HepG2 (cell line): Measurements from ENCODE around the gene SLC50A1. TPM values are rescaled to one million over a fixed set of nuclear protein-coding genes. Genes with fewer than 3 reads are reported as not detected.
A peak's percentile ranks its signal among the peaks of the same experiment; 100 is the strongest.

Source experiments
- ATM ChIP-seq: fragments of 450-650 bp; IDR thresholded peaks from 2 replicates; pipeline ENCODE4 v1.7.1; 2017; ENCODE audit warnings: mild to moderate bottlenecking, borderline replicate concordance
- BHLHE40 ChIP-seq: IDR thresholded peaks from 2 replicates; pipeline ENCODE4 v1.6.1; 2011; ENCODE audit warnings: low read length, improper control_type of control experiment
- HHEX ChIP-seq: IDR thresholded peaks from 2 replicates; pipeline ENCODE4 v1.6.1; 2016; ENCODE audit warnings: control low read depth
- IRF2 ChIP-seq: IDR thresholded peaks from 2 replicates; pipeline ENCODE4 v1.6.1; 2018; ENCODE audit warnings: missing genetic modification reagents, missing compliant biosample characterization
- JDP2 ChIP-seq: sonication (generic); formaldehyde crosslinking; IDR thresholded peaks from 2 replicates; pipeline ENCODE4 v1.8.1; 2022; ENCODE audit warnings: missing genetic modification reagents, borderline replicate concordance
- MTA3 ChIP-seq: sonication (generic); formaldehyde crosslinking; IDR thresholded peaks from 2 replicates; pipeline ENCODE4 v1.4.0; 2020; ENCODE audit warnings: missing genetic modification reagents
- NKX3-1 ChIP-seq: sonication (generic); formaldehyde crosslinking; IDR thresholded peaks from 2 replicates; pipeline ENCODE4 v1.5.0; 2020; ENCODE audit warnings: missing genetic modification reagents
- NONO ChIP-seq, 2 experiments: fragments of 450-650 bp in 1 of 2; sonication (generic) in 1 of 2; formaldehyde crosslinking in 1 of 2; IDR thresholded peaks in 1 of 2; conservative IDR thresholded peaks in 1 of 2; 2 replicates each; pipeline versions ENCODE4 v1.6.1 to v1.8.0; 2017 to 2022; ENCODE audit warnings: mild to moderate bottlenecking in 1 of 2, missing genetic modification reagents in 1 of 2, moderate library complexity in 1 of 2
- PITX1 ChIP-seq: sonication (generic); formaldehyde crosslinking; IDR thresholded peaks from 2 replicates; pipeline ENCODE4 v1.5.1; 2020; ENCODE audit warnings: mild to moderate bottlenecking, missing genetic modification reagents
- RFXAP ChIP-seq: sonication (generic); formaldehyde crosslinking; IDR thresholded peaks from 2 replicates; pipeline ENCODE4 v1.4.0; 2020; ENCODE audit warnings: missing genetic modification reagents, borderline replicate concordance
- SAP130 ChIP-seq: IDR thresholded peaks from 2 replicates; pipeline ENCODE4 v1.6.1; 2016; ENCODE audit warnings: low read depth
- SOX13 ChIP-seq, 3 experiments: fragments of 450-650 bp in 1 of 3; sonication (generic) in 1 of 3; formaldehyde crosslinking in 1 of 3; IDR thresholded peaks in 2 of 3; conservative IDR thresholded peaks in 1 of 3; 2 replicates each; pipeline versions ENCODE4 v1.5.0 to v1.6.1; 2016 to 2020; ENCODE audit warnings: antibody characterized with exemption in 1 of 3, mild to moderate bottlenecking in 1 of 3, missing compliant biosample characterization in 1 of 3, missing genetic modification reagents in 1 of 3, moderate library complexity in 1 of 3
- ZBTB8A ChIP-seq: sonication (generic); formaldehyde crosslinking; IDR thresholded peaks from 2 replicates; pipeline ENCODE4 v1.4.0; 2020; ENCODE audit warnings: mild to moderate bottlenecking, low read depth, missing genetic modification reagents, borderline replicate concordance
- ZFY ChIP-seq: sonication (generic); formaldehyde crosslinking; IDR thresholded peaks from 2 replicates; pipeline ENCODE4 v1.4.0; 2020; ENCODE audit warnings: missing genetic modification reagents
- ZNF20 ChIP-seq: sonication (generic); formaldehyde crosslinking; IDR thresholded peaks from 2 replicates; pipeline ENCODE4 v1.4.0; 2020; ENCODE audit warnings: mild to moderate bottlenecking, moderate library complexity, missing genetic modification reagents
- ZSCAN9 ChIP-seq: IDR thresholded peaks from 2 replicates; pipeline ENCODE4 v1.6.1; 2016; ENCODE audit warnings: borderline replicate concordance
- polyA plus RNA-seq, 8 experiments: library from polyadenylated mRNA; depleted of rRNA in 3 of 8; stranded (reverse) in 7 of 8; unstranded in 1 of 8; fragments of >200 nt; fragmentation: Illumina TruSeq in 4 of 8; extraction: Trizol in 4 of 8; gene quantifications; 2 replicates each; pipeline versions ENCODE4 v1.2.1 to v1.2.3, GENCODE V29; 2011 to 2016; ENCODE audit warnings: low read depth in 4 of 8, missing spikeins in 1 of 8, mixed read lengths in 1 of 8; ENCODE audit not compliant: insufficient read depth in 1 of 8
- total RNA-seq, 5 experiments: library from RNA; depleted of rRNA; stranded (reverse); fragments of >200 nt; fragmentation: Illumina TruSeq; extraction: Trizol; gene quantifications; 2 replicates each; pipeline ENCODE4 v1.2.3, GENCODE V29; 2016; ENCODE audit warnings: low read depth in 1 of 5
- TF ChIP-seq, protein P1 (sequence below), 2 experiments: fragments of 450-650 bp in 1 of 2; sonication (generic) in 1 of 2; formaldehyde crosslinking; IDR thresholded peaks; 2 replicates each; pipeline versions ENCODE4 v1.5.0 to v1.8.0; 2020 to 2022; ENCODE audit warnings: mild to moderate bottlenecking in 1 of 2, missing genetic modification reagents in 1 of 2
- TF ChIP-seq, protein P2 (sequence below): sonication (generic); formaldehyde crosslinking; conservative IDR thresholded peaks from 2 replicates; pipeline ENCODE4 v1.8.0; 2022; ENCODE audit warnings: missing genetic modification reagents
- TF ChIP-seq, protein P3 (sequence below), 2 experiments: sonication (generic) in 1 of 2; formaldehyde crosslinking in 1 of 2; IDR thresholded peaks; 2 replicates each; pipeline versions ENCODE4 v1.5.1 to v1.6.1; 2011 to 2020; ENCODE audit warnings: borderline replicate concordance in 1 of 2, low read depth in 1 of 2, low read length in 1 of 2, mild to moderate bottlenecking in 1 of 2, missing genetic modification reagents in 1 of 2, moderate library complexity in 1 of 2
- TF ChIP-seq, protein P4 (sequence below): sonication (generic); formaldehyde crosslinking; IDR thresholded peaks from 2 replicates; pipeline ENCODE4 v1.4.0; 2020; ENCODE audit warnings: missing genetic modification reagents
- TF ChIP-seq, protein P5 (sequence below): sonication (generic); formaldehyde crosslinking; IDR thresholded peaks from 2 replicates; pipeline ENCODE4 v1.4.0; 2020; ENCODE audit warnings: missing genetic modification reagents

SLC50A1 gene
- total and polyA plus RNA-seq, 2 of the 13 experiments (the other 11 are each of a cell fraction or from before 2014, with no cell fraction given), result 22.5 to 46.8 TPM

DNA sequence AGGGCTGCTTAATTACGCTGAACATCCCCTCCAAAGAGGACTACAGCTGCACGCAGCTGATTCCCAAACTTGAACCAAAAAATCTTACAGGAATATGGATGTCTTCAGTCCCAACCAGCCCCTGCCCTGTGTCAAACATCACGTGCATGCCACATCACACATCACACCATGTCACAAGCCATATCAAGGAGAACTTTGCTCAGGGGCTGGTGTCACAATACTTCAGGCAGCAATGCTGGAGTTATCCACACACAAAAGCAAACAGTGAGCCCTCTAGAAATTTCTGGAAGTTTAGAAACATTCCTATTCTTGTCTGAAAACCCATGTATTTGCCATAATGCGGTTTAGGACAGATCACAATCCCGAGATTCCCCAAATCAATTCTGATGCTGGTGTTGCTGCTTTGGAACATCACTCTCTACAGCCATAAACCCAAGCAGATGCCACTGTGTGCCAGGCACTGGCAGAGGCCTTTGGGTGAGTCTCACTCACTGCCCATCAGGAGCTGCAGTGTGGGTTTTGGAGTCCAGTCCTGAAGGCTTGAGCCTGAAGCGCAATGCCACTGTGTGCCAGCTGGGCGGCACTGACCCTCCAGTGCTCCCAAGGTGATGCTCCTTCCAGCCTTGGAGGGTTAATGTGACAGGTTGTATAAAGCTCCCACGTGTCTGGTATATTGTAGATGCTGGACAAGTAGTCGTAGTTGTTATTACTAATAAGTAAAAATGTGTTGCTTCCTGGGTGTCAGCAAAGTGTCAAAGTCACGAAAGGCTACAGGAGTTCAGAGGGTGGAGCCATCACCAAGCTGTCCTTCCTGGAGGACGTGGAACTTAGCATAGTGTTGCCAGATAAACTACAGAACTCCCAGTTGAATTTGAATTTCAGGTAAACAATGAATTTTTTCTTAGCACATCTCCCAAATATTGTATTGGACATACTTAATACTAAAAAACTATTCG is 28.1 kb upstream of the SLC50A1 start (continued):
- TF ChIP-seq, protein P1, sequence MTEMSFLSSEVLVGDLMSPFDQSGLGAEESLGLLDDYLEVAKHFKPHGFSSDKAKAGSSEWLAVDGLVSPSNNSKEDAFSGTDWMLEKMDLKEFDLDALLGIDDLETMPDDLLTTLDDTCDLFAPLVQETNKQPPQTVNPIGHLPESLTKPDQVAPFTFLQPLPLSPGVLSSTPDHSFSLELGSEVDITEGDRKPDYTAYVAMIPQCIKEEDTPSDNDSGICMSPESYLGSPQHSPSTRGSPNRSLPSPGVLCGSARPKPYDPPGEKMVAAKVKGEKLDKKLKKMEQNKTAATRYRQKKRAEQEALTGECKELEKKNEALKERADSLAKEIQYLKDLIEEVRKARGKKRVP (CRISPR knock-in tag; IDR thresholded peaks at IDR 0.05), result peak in 1 of 2 experiments; percentile 52; a peak in 1 of 4 replicates
- TF ChIP-seq PITX1 (CRISPR knock-in tag), result peak; percentile 30; the same call in 1 of the 2 replicates
- TF ChIP-seq SAP130, result peak; percentile 72
- no peak for TF ChIP-seq ZBTB8A (CRISPR knock-in tag)
- TF ChIP-seq ATM, result no peak
- peak; percentile 51; the same call in 1 of the 2 replicates for TF ChIP-seq ZFY (CRISPR knock-in tag)
- no peak; the same call in 1 of the 2 replicates for TF ChIP-seq RFXAP (CRISPR knock-in tag)
- no peak for TF ChIP-seq NONO (IDR thresholded peaks at IDR 0.05)
- TF ChIP-seq NONO (CRISPR knock-in tag; conservative IDR thresholded peaks at IDR 0.05), result no peak
- TF ChIP-seq, protein P2, sequence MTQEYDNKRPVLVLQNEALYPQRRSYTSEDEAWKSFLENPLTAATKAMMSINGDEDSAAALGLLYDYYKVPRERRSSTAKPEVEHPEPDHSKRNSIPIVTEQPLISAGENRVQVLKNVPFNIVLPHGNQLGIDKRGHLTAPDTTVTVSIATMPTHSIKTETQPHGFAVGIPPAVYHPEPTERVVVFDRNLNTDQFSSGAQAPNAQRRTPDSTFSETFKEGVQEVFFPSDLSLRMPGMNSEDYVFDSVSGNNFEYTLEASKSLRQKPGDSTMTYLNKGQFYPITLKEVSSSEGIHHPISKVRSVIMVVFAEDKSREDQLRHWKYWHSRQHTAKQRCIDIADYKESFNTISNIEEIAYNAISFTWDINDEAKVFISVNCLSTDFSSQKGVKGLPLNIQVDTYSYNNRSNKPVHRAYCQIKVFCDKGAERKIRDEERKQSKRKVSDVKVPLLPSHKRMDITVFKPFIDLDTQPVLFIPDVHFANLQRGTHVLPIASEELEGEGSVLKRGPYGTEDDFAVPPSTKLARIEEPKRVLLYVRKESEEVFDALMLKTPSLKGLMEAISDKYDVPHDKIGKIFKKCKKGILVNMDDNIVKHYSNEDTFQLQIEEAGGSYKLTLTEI, result no peak
- no peak for TF ChIP-seq MTA3 (CRISPR knock-in tag)
- no peak for TF ChIP-seq SOX13 (IDR thresholded peaks at IDR 0.05)
- peak in 1 of 2 experiments; percentile 62; a peak in 2 of 4 replicates for TF ChIP-seq SOX13 (CRISPR knock-in tag; conservative IDR thresholded peaks at IDR 0.05 in 1 of 2, IDR thresholded peaks at IDR 0.05 in 1 of 2)
- TF ChIP-seq, protein P3, sequence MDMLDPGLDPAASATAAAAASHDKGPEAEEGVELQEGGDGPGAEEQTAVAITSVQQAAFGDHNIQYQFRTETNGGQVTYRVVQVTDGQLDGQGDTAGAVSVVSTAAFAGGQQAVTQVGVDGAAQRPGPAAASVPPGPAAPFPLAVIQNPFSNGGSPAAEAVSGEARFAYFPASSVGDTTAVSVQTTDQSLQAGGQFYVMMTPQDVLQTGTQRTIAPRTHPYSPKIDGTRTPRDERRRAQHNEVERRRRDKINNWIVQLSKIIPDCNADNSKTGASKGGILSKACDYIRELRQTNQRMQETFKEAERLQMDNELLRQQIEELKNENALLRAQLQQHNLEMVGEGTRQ (IDR thresholded peaks at IDR 0.05; ENCODE audit: low read depth, low read length), result peak; percentile 46
- TF ChIP-seq, protein P3 (CRISPR knock-in tag; IDR thresholded peaks at IDR 0.05; ENCODE audit: borderline replicate concordance), result peak; percentile 64; the same call in 1 of the 2 replicates
- TF ChIP-seq HHEX, result peak; percentile 68
- peak; percentile 97 for TF ChIP-seq BHLHE40
- TF ChIP-seq IRF2 (CRISPR knock-in tag), result no peak
- TF ChIP-seq ZSCAN9, result no peak
- TF ChIP-seq JDP2 (CRISPR knock-in tag), result no peak
- TF ChIP-seq NKX3-1 (CRISPR knock-in tag), result no peak
- TF ChIP-seq, protein P4, sequence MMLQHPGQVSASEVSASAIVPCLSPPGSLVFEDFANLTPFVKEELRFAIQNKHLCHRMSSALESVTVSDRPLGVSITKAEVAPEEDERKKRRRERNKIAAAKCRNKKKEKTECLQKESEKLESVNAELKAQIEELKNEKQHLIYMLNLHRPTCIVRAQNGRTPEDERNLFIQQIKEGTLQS (CRISPR knock-in tag), result no peak
- no peak for TF ChIP-seq ZNF20 (CRISPR knock-in tag)
- TF ChIP-seq, protein P5, sequence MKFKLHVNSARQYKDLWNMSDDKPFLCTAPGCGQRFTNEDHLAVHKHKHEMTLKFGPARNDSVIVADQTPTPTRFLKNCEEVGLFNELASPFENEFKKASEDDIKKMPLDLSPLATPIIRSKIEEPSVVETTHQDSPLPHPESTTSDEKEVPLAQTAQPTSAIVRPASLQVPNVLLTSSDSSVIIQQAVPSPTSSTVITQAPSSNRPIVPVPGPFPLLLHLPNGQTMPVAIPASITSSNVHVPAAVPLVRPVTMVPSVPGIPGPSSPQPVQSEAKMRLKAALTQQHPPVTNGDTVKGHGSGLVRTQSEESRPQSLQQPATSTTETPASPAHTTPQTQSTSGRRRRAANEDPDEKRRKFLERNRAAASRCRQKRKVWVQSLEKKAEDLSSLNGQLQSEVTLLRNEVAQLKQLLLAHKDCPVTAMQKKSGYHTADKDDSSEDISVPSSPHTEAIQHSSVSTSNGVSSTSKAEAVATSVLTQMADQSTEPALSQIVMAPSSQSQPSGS (CRISPR knock-in tag), result peak; percentile 53; the same call in 1 of the 2 replicates
